IMR-90 (cell line): ENCODE measurements around the gene TJAP1. TPM values are rescaled to one million over a fixed set of nuclear protein-coding genes. Genes with fewer than 3 reads are reported as not detected.

Experiments
- microRNA-seq, 2 experiments: library from miRNA; stranded (forward) in 1 of 2; unstranded in 1 of 2; fragments of 10-50 nt in 1 of 2; fragments of <30 nt in 1 of 2; gene quantifications in 1 of 2; microRNA quantifications in 1 of 2; one replicate each; pipeline versions ENCODE3 to v1.1.0; 2013 to 2020; ENCODE audit not compliant: insufficient read depth in 1 of 2, insufficient read length in 1 of 2, unreplicated experiment in 1 of 2
- polyA plus RNA-seq, 3 experiments: library from polyadenylated mRNA; depleted of rRNA; stranded (reverse); fragments of >200 nt; gene quantifications; 2 replicates each; pipeline ENCODE4 v1.2.3, GENCODE V29; 2012; ENCODE audit warnings: low replicate concordance in 1 of 3
- small RNA-seq, 5 experiments: library from RNA; depleted of rRNA; stranded (forward); fragments of <200 nt; gene quantifications; one replicate each; pipeline ENCODE3, GENCODE V24; 2012
- total RNA-seq: library from RNA; depleted of rRNA; stranded (reverse); fragments of >200 nt; gene quantifications from 2 replicates; pipeline ENCODE4 v1.2.3, GENCODE V29; 2012; rRNA removed

Gene TJAP1
- total and polyA plus RNA-seq, 2 of the 4 experiments (the other 2 are of a cell fraction) = 12.2 to 34.2 TPM

Small RNA genes within 50 kb of the gene (microRNA-seq; reads per million reads assigned to microRNA genes)
- 0 to 1.1 reads per million in 2 experiments for gene MIR6780B (ENCODE audit: insufficient read depth in 1 of 2, insufficient read length in 1 of 2, unreplicated experiment in 1 of 2)
- not detected for gene RF00426 (ENCODE audit: insufficient read depth, insufficient read length)
- not detected for gene RNU6-1113P (ENCODE audit: insufficient read depth, insufficient read length)

Small RNA genes within 50 kb of the gene (small RNA-seq; reads per million reads assigned to genes)
- gene MIR6780B (0 reads per million in 5 experiments), gene RF00426 (0 reads per million in 5 experiments), gene RNU6-1113P (0 reads per million in 5 experiments)

Other genes starting within 250 kb of the TJAP1 start
- 19.0 and 22.8 TPM in 2 replicates for gene DNPH1, start 248.1 kb upstream of the TJAP1 start, total RNA-seq
- 47.8 and 58.0 TPM in 2 replicates for gene DNPH1, start 248.1 kb upstream of the TJAP1 start, polyA plus RNA-seq (2012; rRNA removed)
- gene TTBK1, start 234.1 kb upstream of the TJAP1 start, total RNA-seq = under 0.01 TPM in 1 of 2 replicates, not detected in the other
- gene TTBK1, start 234.1 kb upstream of the TJAP1 start, polyA plus RNA-seq (2012; rRNA removed) = 0.01 and 0.02 TPM in 2 replicates
- gene SLC22A7, start 179.3 kb upstream of the TJAP1 start, total RNA-seq = not detected in 2 replicates
- not detected in 2 replicates for gene SLC22A7, start 179.3 kb upstream of the TJAP1 start, polyA plus RNA-seq (2012; rRNA removed)
- not detected in 2 replicates for gene CRIP3, start 168.7 kb upstream of the TJAP1 start, total RNA-seq
- gene CRIP3, start 168.7 kb upstream of the TJAP1 start, polyA plus RNA-seq (2012; rRNA removed) = not detected in 2 replicates
- 5.6 and 5.7 TPM in 2 replicates for gene ZNF318, start 107.9 kb upstream of the TJAP1 start, total RNA-seq
- gene ZNF318, start 107.9 kb upstream of the TJAP1 start, polyA plus RNA-seq (2012; rRNA removed) = 6.6 and 6.7 TPM in 2 replicates
- 4.7 and 7.0 TPM in 2 replicates for gene ABCC10, start 50.0 kb upstream of the TJAP1 start, total RNA-seq
- 26.3 and 28.0 TPM in 2 replicates for gene ABCC10, start 50.0 kb upstream of the TJAP1 start, polyA plus RNA-seq (2012; rRNA removed)
- gene DLK2, start 22.0 kb upstream of the TJAP1 start, total RNA-seq = 0.90 and 1.1 TPM in 2 replicates
- gene DLK2, start 22.0 kb upstream of the TJAP1 start, polyA plus RNA-seq (2012; rRNA removed) = 2.8 and 3.0 TPM in 2 replicates
- gene LRRC73, start 32.8 kb downstream of the TJAP1 start, total RNA-seq = under 0.01 TPM in 2 replicates
- gene LRRC73, start 32.8 kb downstream of the TJAP1 start, polyA plus RNA-seq (2012; rRNA removed) = 0.23 and 0.31 TPM in 2 replicates
- gene YIPF3, start 39.4 kb downstream of the TJAP1 start, total RNA-seq = 114 and 120 TPM in 2 replicates
- gene YIPF3, start 39.4 kb downstream of the TJAP1 start, polyA plus RNA-seq (2012; rRNA removed) = 193 and 207 TPM in 2 replicates
- gene POLR1C, start 39.5 kb downstream of the TJAP1 start, total RNA-seq = 69.4 and 72.6 TPM in 2 replicates
- gene POLR1C, start 39.5 kb downstream of the TJAP1 start, polyA plus RNA-seq (2012; rRNA removed) = 46.1 and 48.4 TPM in 2 replicates
- gene XPO5, start 98.5 kb downstream of the TJAP1 start, total RNA-seq = 30.0 and 30.1 TPM in 2 replicates
- gene XPO5, start 98.5 kb downstream of the TJAP1 start, polyA plus RNA-seq (2012; rRNA removed) = 27.3 and 29.0 TPM in 2 replicates
- gene POLH, start 98.6 kb downstream of the TJAP1 start, total RNA-seq = 25.8 and 26.0 TPM in 2 replicates
- 13.1 and 13.3 TPM in 2 replicates for gene POLH, start 98.6 kb downstream of the TJAP1 start, polyA plus RNA-seq (2012; rRNA removed)
- 34.2 and 38.4 TPM in 2 replicates for gene GTPBP2, start 151.7 kb downstream of the TJAP1 start, total RNA-seq
- gene GTPBP2, start 151.7 kb downstream of the TJAP1 start, polyA plus RNA-seq (2012; rRNA removed) = 79.7 and 86.6 TPM in 2 replicates
- gene MAD2L1BP, start 158.3 kb downstream of the TJAP1 start, total RNA-seq = 28.1 and 31.1 TPM in 2 replicates
- gene MAD2L1BP, start 158.3 kb downstream of the TJAP1 start, polyA plus RNA-seq (2012; rRNA removed) = 40.4 and 50.2 TPM in 2 replicates
- gene RSPH9, start 167.5 kb downstream of the TJAP1 start, total RNA-seq = under 0.01 and 0.18 TPM in 2 replicates
- 0.21 and 0.24 TPM in 2 replicates for gene RSPH9, start 167.5 kb downstream of the TJAP1 start, polyA plus RNA-seq (2012; rRNA removed)
- 43.0 and 47.0 TPM in 2 replicates for gene MRPS18A, start 210.2 kb downstream of the TJAP1 start, total RNA-seq
- gene MRPS18A, start 210.2 kb downstream of the TJAP1 start, polyA plus RNA-seq (2012; rRNA removed) = 56.6 and 56.8 TPM in 2 replicates